Brain pericyte (primary cell): ENCODE results near the gene LIMS1.
"Not testable (repeated sequence)": the region's sequence is repeated elsewhere in the genome, so short reads cannot be mapped to it uniquely, and the experiment has no call there.

Experiments
- DNase-seq: peaks from one replicate; pipeline ENCODE4 v3.0.0-alpha.2; 2012; ENCODE audit warnings: low read depth, low spot score

Gene LIMS1

GRCh38 chr2:108632332-108633160 is 98.3 kb downstream of the LIMS1 start:
- DNase-seq = no peak

- no peak for DNase-seq
Observed at GRCh38 chr2:108633409-108633808, 99.1 kb downstream of the LIMS1 start.

GRCh38 chr2:108634011-108634410 is 99.7 kb downstream of the LIMS1 start:
- no peak for DNase-seq

GRCh38 chr2:108634576-108635160 is 100.4 kb downstream of the LIMS1 start:
- no peak for DNase-seq

GRCh38 chr2:108635630-108636354 is 101.5 kb downstream of the LIMS1 start:
- DNase-seq = no peak

GRCh38 chr2:108637304-108637669 is 103.0 kb downstream of the LIMS1 start:
- no peak for DNase-seq

- DNase-seq = no peak
Observed at GRCh38 chr2:108640731-108641130, 106.5 kb downstream of the LIMS1 start.

- DNase-seq = no peak
Observed at GRCh38 chr2:108641756-108642155, 107.5 kb downstream of the LIMS1 start.

- DNase-seq = no peak
Observed at GRCh38 chr2:108643261-108643849, 109.1 kb downstream of the LIMS1 start.

GRCh38 chr2:108643862-108644261 is 109.6 kb downstream of the LIMS1 start:
- DNase-seq = not testable (repeated sequence)

- DNase-seq = not testable (repeated sequence)
Observed at GRCh38 chr2:108644446-108644845, 110.2 kb downstream of the LIMS1 start.

- DNase-seq = not testable (repeated sequence)
Observed at GRCh38 chr2:108648796-108649195, 114.5 kb downstream of the LIMS1 start.

- not testable (repeated sequence) for DNase-seq
Observed at GRCh38 chr2:108650465-108650864, 116.2 kb downstream of the LIMS1 start.

- DNase-seq = not testable (repeated sequence)
Observed at GRCh38 chr2:108651468-108651867, 117.2 kb downstream of the LIMS1 start.

- DNase-seq = not testable (repeated sequence)
Observed at GRCh38 chr2:108652187-108652931, 118.1 kb downstream of the LIMS1 start.

- not testable (repeated sequence) for DNase-seq
Observed at GRCh38 chr2:108653425-108653824, 119.2 kb downstream of the LIMS1 start.

GRCh38 chr2:108653849-108654248 is 119.6 kb downstream of the LIMS1 start:
- DNase-seq = not testable (repeated sequence)

- not testable (repeated sequence) for DNase-seq
Observed at GRCh38 chr2:108654521-108655125, 120.4 kb downstream of the LIMS1 start.

GRCh38 chr2:108655270-108655669 is 121.0 kb downstream of the LIMS1 start:
- not testable (repeated sequence) for DNase-seq

GRCh38 chr2:108656282-108656681 is 122.0 kb downstream of the LIMS1 start:
- not testable (repeated sequence) for DNase-seq

GRCh38 chr2:108657517-108657916 is 123.2 kb downstream of the LIMS1 start:
- DNase-seq = not testable (repeated sequence)
